Endometrial microvascular endothelial cells (primary cell): ENCODE results near the gene ABCB4. TPM values are rescaled to one million over a fixed set of nuclear protein-coding genes. Genes with fewer than 3 reads are reported as not detected.

Experiments used
- in situ Hi-C: cut with HindIII; loops from 2 replicates; pipeline ENCODE4 v1.10.0; 2017; ENCODE audit warnings: low sequenced_read_pairs, low pct_unique_long_range_greater_than_20kb; ENCODE audit errors: inconsistent ontology term
- total RNA-seq: library from RNA; depleted of rRNA; stranded (reverse); fragments of >200 nt; gene quantifications from one replicate; pipeline ENCODE4 v1.2.3, GENCODE V29; 2015; ENCODE audit errors: inconsistent ontology term

Gene ABCB4
- 0.65 TPM for total RNA-seq

GRCh38 chr7:87475359-87476178 lies at the start of gene ABCB4:
Gene ABCB4, minus strand, starts transcription at chr7:87475680. Its CDS starts 215 bp downstream, at chr7:87475465.
- in situ Hi-C loops: no loop called here

- in situ Hi-C loops: no loop called here
Measured at GRCh38 chr7:87518735-87519134, 43.3 kb upstream of the ABCB4 start.

GRCh38 chr7:87517891-87518290 lies 42.4 kb upstream of the ABCB4 start:
- in situ Hi-C loops: no loop called here

- in situ Hi-C loops: no loop called here
Measured at GRCh38 chr7:87517136-87517815, 41.8 kb upstream of the ABCB4 start.

GRCh38 chr7:87513735-87514335 lies 38.4 kb upstream of the ABCB4 start:
- in situ Hi-C loops: no loop called here

DNA sequence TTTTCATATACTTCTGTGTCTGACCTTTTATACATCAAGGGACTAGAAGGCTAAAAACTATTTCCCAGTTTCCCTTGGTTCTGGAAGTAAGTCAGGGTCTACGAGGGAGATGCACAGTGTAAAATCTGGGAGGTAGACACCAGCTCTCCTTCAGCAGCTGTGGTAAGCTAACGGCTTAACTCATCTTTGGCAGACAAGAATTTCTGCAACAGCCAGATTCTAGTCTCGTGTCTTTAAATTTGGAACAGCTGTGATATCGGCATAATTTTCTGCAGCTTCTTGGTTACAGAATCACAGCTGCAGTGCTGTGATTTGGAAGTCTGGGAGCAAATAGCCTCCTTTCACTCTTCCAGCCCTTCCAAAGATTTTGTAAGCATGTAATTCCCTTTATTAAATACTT lies 37.4 kb upstream of the ABCB4 start:
- in situ Hi-C loops: no loop called here

- in situ Hi-C loops: no loop called here
Measured at GRCh38 chr7:87511510-87511909, 36.0 kb upstream of the ABCB4 start.

- in situ Hi-C loops: no loop called here
Measured at GRCh38 chr7:87510411-87510875, 35.0 kb upstream of the ABCB4 start.

- in situ Hi-C loops: no loop called here
Measured at GRCh38 chr7:87507446-87507845, 32.0 kb upstream of the ABCB4 start.

GRCh38 chr7:87506246-87507180 lies 31.0 kb upstream of the ABCB4 start:
- in situ Hi-C loops: no loop called here

- in situ Hi-C loops: no loop called here
Measured at GRCh38 chr7:87505557-87506245, 30.2 kb upstream of the ABCB4 start.

DNA sequence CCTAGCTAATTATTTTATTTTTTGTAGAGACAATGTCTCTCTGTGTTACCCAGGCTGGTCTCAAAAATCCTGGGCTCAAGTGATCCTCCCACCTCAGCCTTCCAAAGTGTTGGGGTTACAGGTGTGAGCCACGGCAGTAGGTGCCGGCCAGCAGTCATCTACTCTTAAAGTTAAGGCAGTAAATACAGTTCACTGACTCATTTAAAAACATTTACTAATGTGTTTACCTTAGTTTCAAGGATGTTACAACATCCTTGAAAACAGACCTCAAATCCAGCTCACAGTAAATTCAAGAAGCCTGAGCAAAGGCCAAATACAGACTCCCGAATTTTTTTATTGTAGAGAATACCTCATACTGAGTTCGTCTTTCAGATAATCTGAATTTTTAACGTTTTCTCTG lies 29.6 kb upstream of the ABCB4 start:
- in situ Hi-C loops: no loop called here

DNA sequence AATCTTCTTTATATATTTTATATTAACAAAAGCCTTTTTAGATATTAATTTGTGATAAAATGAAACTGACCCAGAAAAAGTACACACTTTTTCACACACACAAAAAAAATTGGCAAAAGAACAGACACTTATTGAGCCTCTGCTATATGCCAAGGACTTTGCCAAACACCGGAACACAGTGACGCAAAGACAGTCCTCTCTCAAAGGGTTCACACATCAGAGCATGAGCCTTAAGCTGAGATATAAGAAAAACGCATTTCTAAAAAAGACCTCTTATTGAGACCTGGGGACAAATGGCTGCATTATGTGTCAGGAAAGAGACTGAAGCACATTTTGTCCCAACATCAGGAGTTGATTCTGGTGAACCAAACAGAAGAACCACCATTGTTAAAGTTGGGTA lies 24.0 kb upstream of the ABCB4 start:
- in situ Hi-C loops: no loop called here

- in situ Hi-C loops: no loop called here
Measured at GRCh38 chr7:87498893-87499292, 23.4 kb upstream of the ABCB4 start.

GRCh38 chr7:87497482-87497881 lies 22.0 kb upstream of the ABCB4 start:
- in situ Hi-C loops: no loop called here

DNA sequence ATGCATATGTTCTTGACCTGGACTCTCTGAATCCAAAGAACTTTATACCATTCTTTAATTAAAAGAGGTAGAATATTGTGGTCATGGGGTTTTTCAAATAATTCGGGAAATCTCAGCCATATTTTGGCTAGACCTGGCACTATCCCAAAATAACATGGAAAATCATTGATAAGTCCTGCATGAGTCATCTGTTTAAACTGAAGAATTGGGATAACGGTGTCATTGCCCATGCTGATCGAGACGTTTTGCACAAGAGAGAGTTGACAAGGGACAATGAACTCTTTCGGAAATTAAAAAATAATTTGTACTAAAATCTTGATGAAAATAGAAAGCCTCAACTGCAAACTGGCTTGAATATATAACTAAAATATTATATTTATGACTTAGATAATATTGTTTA lies 19.9 kb upstream of the ABCB4 start:
- in situ Hi-C loops: no loop called here

GRCh38 chr7:87494454-87494853 lies 19.0 kb upstream of the ABCB4 start:
- in situ Hi-C loops: no loop called here

DNA sequence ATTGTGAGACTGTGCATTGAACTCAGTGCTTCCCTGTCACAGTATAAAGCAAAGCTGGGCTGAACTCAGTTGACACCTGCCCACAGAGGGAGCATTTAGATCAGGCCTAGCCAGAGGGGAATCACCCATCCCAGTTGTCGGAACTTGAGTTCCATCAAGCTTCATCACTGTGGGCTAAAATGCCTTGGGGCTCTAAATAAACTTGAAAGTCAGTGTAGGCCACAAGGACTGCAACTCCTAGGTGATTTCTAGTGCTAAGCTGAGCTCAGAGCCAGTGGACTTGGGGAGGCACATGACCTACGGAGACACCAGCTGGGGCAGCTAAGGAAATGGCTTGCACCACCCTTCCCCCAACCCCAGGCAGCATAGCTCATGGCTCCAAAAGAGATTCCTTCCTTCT lies 7.7 kb upstream of the ABCB4 start:
- in situ Hi-C loops: no loop called here
